IPS-NIHi7 (cell line): ENCODE measurements around the gene MST1R.
"Not testable (repeated sequence)": the region's sequence is repeated elsewhere in the genome, so short reads cannot be mapped to it uniquely, and the experiment has no call there.

ENCODE experiments used
- DNase-seq: peaks from one replicate; pipeline ENCODE4 v3.0.0; 2012; ENCODE audit warnings: mixed read lengths; ENCODE audit errors: extremely low spot score

Gene MST1R

DNA sequence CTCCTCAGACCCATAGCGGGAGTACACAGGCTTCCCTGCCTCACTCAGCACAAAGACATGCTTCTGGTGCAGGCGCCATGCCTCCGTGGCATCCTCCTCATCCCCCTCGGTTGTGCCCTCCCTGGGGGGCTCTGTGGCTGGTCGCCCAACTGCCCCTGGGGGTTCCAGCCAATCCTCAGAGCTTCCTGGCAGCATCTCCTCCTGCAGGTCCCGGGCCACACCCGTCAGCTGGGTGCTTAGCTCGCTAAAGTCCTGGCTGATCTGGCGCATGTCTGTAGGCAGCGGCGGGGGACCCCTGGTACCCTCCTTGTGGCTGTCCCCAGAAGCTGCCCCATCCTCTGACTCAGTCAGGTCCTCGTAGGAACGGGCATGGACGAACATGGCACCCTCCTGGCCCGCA is 7.9 kb upstream of the MST1R start:
- no peak for DNase-seq

DNA sequence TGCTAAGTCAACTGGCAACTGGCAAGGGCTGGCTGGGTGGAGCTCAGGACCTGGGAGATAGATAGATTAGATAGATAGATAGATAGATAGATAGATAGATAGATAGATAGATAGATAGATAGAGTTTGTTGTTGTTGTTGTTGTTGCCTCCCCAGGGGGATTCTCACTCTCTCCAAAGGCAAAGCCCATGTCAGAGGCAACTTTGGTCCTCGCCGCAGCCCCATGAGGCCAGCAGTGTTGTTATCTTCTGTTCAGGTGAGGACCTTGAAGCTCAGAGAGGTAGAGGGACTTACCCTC is 7.4 kb upstream of the MST1R start:
- DNase-seq = no peak

DNA sequence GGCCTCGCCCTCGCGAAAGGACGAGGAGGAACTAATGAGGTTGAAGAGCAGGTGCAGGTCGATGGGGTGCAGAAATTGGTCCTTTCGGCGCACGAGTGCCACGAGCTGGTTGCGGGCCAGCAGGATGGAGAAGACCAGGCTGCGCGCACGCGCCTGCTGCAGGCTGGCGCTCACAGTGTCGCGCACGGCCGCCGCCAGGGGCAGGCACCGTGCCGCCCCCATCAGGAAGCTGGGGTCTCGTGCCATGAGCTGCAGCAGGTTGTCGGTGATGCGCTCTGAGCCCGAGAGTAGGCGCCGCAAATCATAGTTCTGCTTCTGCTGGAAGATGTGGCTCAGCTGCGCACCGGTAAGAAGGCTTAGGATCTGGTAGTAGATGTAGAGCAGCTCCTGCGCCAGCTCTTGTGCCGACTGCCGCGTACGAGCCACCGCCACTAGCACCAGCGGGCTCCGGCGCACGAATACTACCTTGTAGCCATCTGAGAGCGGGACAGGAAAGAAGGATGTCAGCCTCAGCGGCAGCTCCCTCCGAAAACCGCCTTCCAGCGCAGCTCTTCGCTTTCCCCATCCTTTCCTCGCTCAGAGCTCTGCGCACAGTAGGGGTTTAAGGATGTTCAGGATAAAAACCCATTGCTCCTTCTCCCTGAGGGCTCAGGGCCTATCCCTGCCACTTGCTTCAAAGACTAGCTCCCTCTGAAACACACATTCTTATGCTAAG is 6.9 kb upstream of the MST1R start:
- DNase-seq = peak; percentile 72

DNA sequence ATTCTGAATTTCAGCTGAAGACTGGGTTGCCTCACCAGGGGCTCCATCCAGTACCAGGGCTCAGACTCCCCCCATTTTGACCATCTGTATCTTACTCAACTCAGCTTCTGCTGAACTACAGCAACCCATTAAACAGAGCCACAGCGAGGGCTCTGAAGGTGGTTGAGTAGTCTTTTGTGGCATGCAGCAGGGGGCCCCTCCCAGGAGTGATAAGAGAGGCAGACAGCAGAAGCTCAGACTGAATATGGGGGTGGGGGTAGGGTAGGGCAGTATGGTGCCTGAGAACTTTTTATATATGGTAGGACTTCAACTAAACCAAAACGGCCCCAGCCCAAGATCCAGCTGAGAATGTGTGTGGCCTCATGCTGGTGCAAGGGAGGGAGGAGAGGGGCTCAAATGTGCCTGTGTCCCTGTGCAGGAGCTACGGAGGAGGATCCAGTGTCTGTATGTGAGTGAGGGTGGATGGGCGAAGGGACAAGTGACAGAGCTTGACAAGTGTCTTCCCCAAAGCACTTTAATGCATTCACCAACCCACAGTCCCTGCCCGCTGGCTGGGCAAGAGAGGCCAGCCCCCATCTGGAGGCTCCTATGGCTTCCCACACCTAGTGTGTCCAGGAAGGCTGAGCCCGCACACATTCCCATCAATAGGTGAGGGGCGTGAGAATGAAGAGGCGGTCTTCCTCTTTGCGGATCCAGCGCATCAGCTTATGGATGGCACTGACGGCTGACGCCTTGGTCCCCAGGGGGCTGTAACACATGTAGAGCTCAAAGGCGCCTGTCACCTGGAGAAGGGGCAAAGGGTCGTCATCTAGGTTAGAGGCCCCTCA is 4.9 kb upstream of the MST1R start:
- no peak for DNase-seq

DNA sequence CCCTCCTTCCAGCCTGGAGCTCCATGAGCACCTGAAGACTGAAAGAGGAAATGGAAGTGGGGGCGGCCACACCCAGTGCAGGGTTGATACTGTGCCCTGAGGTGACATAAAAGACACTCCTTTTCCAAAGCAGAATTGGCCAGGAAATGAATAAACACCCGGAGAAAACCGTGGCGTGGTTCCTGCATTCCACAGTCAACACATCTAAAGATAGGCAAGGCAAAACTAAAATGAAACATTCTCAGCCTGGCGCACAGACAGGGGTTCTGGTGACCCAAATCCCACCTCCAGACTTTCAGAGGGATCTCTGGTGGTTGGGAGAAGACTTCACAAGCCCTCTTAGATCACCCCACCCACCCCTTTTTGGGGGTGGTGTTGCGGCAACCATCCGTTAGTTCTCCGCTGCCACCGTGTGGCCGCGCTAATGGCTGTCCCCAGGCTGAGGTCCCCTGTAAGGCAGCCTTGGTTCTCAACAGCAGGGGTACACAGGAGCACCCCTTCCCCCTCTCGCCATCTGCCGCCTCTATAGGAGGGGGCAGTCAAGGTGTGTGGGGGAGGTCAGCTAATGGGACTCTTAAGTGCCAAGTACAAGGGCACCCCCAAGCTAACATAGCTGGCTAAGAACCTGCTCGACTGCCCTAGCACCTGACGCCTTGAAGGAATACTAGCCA is 2.5 kb upstream of the MST1R start:
- DNase-seq = peak; percentile 85

DNA sequence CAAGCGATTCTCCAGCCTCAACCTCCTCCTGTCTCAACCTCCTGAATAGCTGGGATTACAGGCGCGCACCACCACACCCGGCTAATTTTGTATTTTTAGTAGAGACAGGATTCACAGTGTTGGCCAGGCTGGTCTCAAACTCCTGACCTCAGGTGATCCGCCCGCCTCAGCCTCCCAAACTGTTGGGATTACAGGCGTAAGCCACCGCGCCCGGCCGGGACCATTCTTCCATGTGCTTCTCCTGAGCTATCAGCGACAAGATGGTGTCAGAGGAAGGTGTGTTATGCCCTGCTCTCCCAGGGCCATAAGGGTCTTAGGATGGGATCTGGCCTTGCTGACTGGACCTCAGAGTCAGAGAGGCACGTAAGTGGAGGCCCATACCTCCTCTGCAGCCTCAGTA is 775 bp upstream of the MST1R start:
- not testable (repeated sequence) for DNase-seq

DNA sequence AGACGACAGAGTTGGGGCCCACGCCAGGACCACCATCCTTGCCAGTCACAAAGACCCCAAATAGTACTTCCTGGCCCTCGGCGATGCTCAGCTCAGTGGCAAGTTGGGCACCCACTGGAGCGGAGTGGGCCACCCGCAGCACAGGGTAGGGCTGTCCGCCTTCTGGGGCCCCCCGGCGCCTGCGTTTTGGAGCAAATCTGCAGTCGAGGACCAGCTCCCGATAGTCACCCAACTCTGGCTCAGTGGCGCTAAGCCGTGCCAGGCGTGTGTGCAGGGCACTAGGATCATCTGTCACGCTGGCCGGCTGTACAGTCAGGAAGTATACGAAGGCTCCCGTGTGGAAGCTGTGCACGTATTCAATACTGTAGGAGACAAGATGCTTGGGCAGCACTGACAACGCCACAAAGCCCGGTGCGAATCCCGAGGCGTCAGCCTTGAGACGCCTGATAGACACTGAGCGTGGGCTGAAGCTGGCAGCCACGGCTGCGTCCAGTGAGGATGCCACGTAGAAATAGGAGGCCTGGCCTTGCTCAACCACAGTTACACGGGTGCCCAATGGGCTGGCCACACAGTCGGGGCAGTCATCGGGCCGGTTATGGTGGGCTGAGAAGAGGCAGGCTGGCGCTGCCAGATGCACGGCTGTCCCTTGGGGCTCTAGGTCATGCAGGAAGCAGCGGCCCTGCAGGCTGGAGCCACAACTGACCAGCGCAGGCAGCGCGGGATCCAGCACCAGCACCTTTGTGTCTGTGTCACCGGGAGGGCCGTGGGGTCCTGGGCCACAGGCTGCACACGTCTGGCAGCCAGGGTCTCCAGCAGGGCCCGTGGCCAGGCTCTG is 945 bp downstream of the MST1R start:
- no peak for DNase-seq

DNA sequence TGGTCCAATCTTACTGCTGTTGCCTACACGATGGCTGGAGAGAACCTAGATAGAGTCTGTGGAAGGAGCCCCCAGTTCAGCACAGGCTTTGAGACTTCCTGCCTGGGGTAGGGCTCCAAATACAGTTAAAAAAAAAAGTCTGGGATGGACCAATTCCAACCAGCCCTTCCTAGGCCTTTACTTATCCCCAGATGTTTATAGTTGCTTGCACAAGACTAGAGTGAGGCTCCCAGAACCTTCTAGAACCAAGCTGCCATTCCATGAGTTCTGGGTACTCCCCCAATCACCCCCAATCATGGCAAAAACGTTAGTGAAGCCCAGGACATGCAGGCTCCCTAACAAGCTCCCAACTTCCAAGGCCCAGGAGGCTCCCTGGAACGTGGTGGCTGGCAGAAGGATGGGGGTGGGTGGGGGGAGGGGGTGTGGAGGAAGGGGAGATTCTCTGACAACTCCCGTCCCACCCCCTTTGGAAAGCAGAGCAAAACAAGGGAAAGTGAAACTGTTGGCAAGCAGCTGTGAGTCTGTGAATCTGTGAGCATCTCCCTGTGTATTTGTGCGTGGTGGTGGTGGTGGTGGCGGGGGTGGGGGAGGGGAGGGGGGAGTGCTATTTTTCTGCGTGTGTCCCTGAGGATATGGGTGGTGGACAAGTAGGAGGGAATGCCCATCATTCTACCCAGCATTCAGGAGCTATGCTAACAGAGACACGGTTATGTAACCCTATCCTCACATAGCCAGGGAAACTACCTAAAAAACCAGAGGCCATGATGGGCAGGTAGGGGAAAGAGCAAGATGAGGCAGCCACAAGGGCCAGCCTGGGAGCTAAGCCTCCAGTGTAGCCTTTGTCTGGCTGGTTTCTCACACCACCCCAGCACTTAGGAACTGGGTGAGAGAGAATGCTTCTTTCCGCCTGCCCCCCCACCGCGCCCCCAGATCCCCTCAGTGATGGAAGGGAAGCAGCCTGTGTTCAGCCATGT is 2.0 kb downstream of the MST1R start:
- no peak for DNase-seq

DNA sequence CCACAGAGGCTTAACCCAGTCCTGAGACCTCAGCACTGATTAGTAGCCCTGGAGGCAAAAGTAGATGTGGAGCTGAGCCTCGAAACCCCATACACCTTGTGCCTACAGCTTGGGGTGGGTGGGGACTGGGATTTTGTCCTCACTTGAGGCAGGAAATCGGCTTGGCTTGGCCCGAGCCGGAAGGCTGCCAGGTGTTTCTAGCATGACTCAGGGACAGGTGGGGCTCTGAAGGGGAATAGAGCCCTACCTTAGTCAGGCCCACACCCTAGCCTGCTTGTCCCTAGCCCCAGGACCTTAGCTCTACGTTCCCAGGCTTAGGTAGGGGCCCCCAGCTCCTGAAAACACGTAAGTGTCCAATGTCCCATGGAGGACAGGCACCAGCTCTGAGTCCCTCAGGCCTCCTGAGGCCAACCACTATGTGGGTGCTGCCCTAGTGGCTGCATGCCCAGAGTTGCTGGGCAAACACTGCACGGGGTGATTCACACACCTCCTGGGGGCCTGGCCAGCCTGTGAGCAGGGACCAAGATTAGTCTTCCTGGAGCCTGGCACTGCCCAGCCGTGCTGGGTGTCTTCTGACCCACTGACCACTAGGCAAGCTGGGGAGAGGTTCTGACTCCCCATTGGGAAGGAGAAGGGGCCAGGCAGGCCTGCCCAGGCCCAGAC is 3.1 kb downstream of the MST1R start:
- no peak for DNase-seq

DNA sequence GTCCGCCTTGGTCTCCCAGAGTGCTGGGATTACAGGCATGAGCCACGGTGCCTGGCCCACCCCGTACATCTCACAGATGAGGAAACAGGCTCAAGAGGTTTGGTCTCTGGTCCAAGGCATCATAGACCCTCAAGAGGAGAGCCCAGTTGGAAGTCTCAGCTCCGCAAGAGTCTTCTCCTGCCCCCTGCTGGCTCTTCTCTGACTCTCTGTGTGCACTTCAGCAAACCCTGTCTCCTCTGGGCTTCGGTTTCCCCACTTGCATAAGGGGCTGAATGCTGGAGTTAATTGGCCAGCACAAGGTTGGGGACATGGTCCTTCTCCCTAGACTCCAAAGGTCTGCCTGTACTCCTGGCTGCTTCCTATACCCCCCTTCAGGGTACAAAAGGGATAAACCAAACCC is 3.9 kb downstream of the MST1R start:
- DNase-seq = peak; percentile 80

DNA sequence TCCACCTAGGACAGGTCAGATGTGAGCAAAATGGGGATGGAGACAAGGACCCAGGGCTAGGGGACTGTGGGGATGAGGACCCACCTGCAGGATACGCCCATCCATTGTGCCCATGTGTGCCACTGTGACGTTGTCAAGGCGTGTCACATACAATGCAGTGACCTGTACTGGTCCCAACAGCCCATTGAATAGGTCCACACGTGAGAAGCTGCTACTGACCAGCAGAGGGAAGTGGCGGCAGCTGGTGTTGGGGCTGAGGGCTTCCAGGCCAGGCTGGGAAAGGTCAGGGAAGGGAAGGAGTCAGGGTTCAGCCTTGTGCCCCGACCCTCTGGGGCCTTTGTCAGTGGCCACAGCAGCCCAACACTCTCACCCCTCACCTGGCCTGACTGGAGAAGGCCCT is 4.7 kb downstream of the MST1R start:
- no peak for DNase-seq

DNA sequence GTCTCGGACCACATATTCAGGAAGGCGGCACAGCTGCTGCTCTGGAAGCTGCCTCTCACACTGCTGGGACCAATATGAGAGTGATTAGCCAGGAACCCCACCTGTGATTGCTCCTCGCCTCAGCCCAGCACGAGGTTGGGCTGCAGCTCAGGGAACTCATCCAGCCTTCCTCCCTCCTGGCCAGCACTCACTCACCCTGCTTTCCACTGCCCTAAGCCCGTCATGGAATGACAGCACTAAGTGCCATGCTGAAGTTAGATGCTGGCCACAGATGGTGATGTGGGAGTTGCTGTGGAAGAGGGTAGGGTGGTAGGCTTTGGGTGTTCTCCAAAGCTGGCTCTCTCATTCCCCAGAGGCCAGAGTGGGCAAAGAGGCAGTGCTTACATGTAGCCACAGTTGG is 7.3 kb downstream of the MST1R start:
- DNase-seq = no peak

DNA sequence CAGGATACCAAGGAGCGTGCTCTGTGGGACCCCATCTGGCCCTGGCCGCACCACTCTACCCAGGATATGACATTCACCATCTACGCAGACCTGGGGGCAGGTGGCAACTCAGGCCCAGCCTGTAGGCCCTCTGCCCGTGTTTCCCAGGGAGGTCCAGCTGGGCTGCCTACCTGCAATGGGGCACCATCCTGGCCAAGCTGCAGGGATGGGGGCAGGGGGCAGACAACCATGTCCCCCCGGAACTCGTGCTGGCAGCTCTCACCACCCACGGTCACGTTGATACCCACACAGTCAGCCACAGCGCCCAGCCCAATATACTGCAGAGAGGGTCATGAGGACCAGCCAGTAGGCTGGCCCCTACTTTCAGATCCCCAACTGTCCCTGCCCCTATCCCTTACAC is 7.9 kb downstream of the MST1R start:
- no peak for DNase-seq

DNA sequence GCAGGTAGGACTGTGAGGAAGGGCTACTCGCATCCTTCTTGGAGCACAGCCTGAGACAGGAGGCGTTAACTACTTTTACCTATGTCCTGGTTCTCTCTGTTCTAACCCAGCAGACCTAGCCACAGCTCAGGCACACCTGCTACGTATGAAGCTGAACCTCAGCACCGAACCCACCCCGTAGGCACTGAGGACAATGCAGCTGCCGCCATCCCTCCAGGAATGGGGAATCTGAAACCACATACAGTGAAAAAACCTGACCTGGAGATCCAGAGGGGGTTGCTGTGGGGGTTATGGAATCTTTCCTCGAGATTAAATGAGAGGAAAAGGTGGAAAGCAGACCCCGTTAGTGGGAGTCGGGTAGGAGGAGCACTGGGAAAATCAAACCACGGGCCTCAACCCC is 14.4 kb downstream of the MST1R start:
- no peak for DNase-seq

DNA sequence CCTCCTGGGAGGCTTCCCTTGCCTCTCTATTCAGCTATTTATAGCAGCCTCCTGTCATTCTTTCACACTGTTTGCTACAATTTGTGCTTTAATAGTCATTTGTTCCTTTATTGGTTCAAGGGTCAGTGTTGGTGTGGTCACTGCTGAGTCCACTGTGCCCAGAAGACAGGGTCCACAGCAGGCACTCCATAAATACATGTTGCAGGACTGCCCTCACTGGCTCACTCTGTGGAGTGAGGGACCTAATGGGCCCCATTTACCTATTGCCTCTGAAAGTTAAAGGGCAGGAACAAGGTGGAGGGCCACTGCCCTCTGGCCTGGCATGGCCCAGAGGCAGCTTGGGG is 16.8 kb downstream of the MST1R start:
- DNase-seq = no peak

DNA sequence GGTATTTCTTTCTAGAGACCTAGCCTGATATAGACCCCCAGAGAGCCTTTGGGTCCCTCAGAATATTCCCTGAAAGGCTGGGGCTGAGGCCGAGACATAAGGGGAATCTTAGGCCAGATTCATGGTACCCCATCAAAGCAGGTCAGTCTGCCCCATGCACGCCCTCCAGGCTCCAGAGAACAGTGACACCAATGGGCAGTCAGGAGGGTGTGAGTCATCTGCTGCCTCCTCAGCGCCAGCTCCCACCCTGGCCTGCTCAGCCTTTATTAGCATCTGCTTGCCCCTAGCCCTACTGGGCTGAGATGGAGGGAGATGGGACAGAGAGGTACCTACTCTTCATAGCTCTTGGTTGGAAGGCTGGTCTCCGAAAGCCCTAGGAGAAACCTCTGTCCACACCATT is 19.7 kb downstream of the MST1R start:
- DNase-seq = no peak

DNA sequence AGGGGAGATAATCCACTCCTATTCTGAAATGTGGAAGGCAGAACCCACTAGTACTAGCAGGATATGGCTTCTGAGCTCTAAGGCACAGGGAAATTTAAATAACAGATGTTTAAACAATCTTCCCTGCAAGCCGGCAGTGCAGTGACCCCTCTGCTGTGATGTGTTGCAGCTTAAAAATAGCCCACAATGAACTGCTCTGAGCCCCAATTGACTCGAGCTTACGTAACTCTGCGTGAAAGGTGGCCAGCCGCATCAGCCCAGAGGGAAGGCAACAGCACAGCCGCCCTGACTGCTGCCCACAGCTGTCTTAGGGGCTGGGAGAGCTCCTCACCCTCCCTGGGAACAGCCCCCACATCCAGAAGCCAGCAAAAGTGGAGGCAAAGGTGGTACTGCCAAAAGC is 21.5 kb downstream of the MST1R start:
- DNase-seq = no peak

DNA sequence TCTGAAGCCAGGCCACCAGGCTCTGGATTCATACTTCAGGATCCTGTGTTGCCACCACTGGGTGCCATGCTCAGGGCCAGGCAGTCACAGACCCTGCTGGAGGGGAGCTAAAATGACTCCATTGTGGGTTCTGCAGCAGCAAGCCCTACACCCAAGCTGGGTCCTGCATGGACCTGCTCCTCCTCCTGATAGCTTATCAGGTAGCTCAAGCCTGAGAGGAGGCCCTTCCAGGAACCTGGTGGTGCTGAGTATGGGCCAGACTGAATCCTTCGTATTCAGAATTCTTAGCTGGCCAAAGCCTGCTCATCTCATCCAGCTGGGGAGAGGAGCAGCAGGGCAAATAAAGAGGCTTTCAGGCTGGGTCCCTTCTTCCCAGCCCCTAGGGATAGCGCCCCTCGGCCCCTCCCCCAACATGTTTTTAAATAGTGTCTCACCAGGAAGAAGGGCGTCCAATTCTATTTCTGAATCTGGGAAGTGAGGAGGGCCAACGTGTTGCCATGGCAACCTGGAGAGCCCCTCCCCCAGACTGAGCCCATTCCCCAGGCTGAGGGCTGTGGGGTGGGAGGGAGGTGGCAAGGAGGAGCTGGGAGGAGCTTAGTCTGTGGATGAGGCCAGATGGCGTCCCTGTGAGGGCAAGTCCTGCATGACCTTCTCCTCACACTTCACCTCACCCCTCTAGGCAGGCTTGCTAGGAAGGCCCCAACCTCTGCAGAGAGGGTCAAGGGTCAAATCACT is 22.9 kb downstream of the MST1R start:
- DNase-seq = peak; percentile 72

DNA sequence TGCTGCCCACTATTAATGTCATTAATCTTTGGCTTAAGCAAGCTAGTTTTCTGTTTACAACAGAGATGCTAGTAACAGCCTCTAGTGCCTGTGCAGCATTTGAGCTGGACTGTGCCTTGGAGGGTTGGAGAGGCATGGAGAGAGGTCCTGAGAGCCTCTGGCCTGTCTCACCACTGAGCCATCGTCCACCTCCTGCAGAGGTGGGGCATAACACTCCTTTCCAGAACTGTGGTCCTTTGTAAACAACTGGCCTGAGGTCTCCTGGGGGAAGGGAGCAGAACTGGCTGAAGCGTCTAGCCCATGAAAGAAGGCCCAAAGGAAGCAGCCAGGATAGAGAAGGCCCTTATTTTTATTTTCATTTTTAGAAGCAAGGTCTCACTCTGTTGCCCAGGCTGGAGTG is 24.0 kb downstream of the MST1R start:
- no peak for DNase-seq

DNA sequence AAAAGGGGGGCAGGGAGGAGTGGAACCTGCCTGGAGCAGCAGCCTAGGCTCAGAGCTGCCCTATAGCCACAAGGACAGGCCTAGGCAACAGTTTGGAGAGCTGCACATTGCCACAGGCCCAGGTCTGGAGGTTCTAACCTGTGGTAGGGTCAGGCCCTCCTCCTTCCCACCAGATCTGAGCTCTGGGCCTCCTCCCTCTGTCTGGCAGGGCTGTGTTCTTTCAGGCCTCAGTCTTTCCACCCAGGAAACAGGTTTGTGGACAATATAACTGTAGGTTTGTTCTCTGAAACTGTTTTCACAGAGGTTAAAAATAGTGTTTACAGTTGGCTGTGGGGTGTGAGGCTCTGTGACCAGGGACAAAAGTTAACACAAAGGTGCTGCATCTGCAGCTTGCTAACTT is 25.0 kb downstream of the MST1R start:
- no peak for DNase-seq
